ENCODE measurements around the gene ZNF688. TPM values are rescaled to one million over a fixed set of nuclear protein-coding genes. Genes with fewer than 3 reads are reported as not detected.

The ZNF688 gene
- total and polyA plus RNA-seq, 2 experiments from 2014 or later: 9.8 to 21.0 TPM

DNA sequence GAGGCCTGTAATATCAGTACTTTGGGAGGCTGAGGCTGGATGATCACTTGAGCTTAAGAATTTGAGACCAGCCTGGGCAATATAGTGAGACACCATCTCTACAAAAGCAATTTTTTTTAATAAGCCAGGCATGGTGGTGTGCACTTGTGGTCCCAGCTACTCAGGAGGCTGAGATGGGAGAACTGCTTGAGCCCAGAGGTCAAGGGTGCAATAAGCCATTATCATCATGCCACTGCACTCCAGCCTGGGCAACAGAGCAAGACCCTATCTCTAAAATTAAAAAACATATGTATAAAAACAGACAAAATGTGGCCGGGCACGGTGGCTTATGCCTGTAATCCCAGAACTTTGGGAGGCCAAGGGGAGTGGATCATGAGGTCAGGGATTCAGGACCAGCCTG, 17.1 kb upstream of the ZNF688 start:
- no peak overlapping the region for H3K4me2 ChIP-seq
- no peak overlapping the region for H3K4me3 ChIP-seq
- no peaks in the 10 kb centered on the region for H3K27me3 ChIP-seq
- 100% methylated on average over 2 of the region's 2 CpGs for WGBS (ENCODE audit: low lambda C conversion rate, missing lambda C conversion rate)
- no peaks in the 10 kb centered on the region for H3K36me3 ChIP-seq (replicated peaks; ENCODE audit: insufficient read depth, low read depth)
- peaks cover 16% of the 10 kb centered on the region for H3K79me2 ChIP-seq
- no peaks in the 10 kb centered on the region for H3K9me2 ChIP-seq (replicated peaks; ENCODE audit: insufficient read depth)
- H3K9me3 ChIP-seq (ENCODE audit: low read depth): no peaks in the 10 kb centered on the region
- no peak for DNase-seq (ENCODE audit: low spot score)
- H3K4me1 ChIP-seq (ENCODE audit: insufficient read depth): peaks cover 7% of the 10 kb centered on the region
- no peaks in the 10 kb centered on the region for H4K20me1 ChIP-seq (ENCODE audit: insufficient read depth, poor library complexity, severe bottlenecking)
- TF ChIP-seq, protein P1, sequence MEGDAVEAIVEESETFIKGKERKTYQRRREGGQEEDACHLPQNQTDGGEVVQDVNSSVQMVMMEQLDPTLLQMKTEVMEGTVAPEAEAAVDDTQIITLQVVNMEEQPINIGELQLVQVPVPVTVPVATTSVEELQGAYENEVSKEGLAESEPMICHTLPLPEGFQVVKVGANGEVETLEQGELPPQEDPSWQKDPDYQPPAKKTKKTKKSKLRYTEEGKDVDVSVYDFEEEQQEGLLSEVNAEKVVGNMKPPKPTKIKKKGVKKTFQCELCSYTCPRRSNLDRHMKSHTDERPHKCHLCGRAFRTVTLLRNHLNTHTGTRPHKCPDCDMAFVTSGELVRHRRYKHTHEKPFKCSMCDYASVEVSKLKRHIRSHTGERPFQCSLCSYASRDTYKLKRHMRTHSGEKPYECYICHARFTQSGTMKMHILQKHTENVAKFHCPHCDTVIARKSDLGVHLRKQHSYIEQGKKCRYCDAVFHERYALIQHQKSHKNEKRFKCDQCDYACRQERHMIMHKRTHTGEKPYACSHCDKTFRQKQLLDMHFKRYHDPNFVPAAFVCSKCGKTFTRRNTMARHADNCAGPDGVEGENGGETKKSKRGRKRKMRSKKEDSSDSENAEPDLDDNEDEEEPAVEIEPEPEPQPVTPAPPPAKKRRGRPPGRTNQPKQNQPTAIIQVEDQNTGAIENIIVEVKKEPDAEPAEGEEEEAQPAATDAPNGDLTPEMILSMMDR (IDR thresholded peaks at IDR 0.05; ENCODE audit: poor library complexity): no peak
- no peak for TF ChIP-seq EZH2 (IDR thresholded peaks at IDR 0.05; ENCODE audit: borderline replicate concordance)
- no peak overlapping the region for H2AFZ ChIP-seq
- no peak overlapping the region for H3K27ac ChIP-seq

DNA sequence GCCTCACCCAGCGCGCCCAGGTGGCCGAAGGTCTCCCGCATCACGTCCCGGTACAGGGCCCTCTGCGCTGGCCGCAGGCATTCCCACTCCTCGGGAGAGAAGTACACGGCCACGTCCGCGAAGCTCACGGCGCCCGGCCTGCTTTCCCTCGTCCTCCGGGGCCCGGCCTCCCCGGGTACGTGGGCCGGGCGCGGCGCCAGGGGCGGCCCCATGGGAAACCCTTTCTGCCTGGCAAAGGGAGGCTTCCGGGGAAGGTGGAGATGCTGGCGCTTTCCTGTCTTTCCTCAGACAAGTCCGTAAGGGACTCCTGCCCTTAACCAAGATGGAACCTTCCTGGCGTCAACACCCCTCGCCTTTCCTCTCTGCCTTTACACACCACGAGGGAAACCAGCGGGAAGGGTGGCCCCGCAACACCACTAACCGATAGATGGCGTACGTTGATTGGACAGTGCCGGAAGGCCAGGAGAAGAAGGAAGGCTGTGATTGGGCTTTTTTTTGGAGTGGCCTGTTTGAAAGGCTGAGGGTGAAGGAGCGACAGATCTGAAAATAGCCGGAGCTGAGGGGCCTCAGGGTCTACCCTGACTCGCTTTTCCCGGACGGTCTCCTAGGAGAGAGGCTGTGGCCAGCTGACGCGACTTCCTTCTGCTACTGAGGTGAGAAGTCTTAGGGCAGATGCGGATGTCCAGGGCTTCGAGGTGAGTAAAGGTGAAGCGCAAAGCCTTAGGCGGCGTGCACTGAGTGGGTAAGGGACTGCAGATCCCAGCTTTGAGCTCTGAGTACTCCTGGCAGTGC, 14.1 kb upstream of the ZNF688 start, which contains the start of gene ZNF785:
Gene ZNF785, minus strand, starts transcription at position 298 of the 792 bp plus-strand sequence. Its CDS starts 86 bp downstream, at position 212.
- H3K9me2 ChIP-seq (replicated peaks; ENCODE audit: insufficient read depth): no peaks in the 10 kb centered on the region
- peak; percentile 97 for DNase-seq (ENCODE audit: low spot score)
- no peaks in the 10 kb centered on the region for H3K36me3 ChIP-seq (replicated peaks; ENCODE audit: insufficient read depth, low read depth)
- H3K9me3 ChIP-seq (ENCODE audit: low read depth): no peaks in the 10 kb centered on the region
- H3K4me3 ChIP-seq: peak within 1 kb of the TSS; percentile 50
- TF ChIP-seq EZH2 (IDR thresholded peaks at IDR 0.05; ENCODE audit: borderline replicate concordance) (no peak), EZH2phosphoT487 (IDR thresholded peaks at IDR 0.05; ENCODE audit: low read depth, severe bottlenecking, unreplicated experiment) (no peak)
- TF ChIP-seq, protein P1 (IDR thresholded peaks at IDR 0.05; ENCODE audit: poor library complexity): no peak
- H3K27ac ChIP-seq: peak within 1 kb of the TSS; percentile 88
- H3K4me2 ChIP-seq: peak within 1 kb of the TSS; percentile 88
- peaks cover 7% of the 10 kb centered on the region for H3K4me1 ChIP-seq (ENCODE audit: insufficient read depth)
- H3K27me3 ChIP-seq: no peaks in the 10 kb centered on the region
- peak within 1 kb of the TSS; percentile 63 for H2AFZ ChIP-seq
- WGBS (ENCODE audit: low lambda C conversion rate, missing lambda C conversion rate): 5% methylated on average over 49 of the region's 50 CpGs
- no peaks in the 10 kb centered on the region for H4K20me1 ChIP-seq (ENCODE audit: insufficient read depth, poor library complexity, severe bottlenecking)
- H3K79me2 ChIP-seq: peaks cover 42% of the 10 kb centered on the region

DNA sequence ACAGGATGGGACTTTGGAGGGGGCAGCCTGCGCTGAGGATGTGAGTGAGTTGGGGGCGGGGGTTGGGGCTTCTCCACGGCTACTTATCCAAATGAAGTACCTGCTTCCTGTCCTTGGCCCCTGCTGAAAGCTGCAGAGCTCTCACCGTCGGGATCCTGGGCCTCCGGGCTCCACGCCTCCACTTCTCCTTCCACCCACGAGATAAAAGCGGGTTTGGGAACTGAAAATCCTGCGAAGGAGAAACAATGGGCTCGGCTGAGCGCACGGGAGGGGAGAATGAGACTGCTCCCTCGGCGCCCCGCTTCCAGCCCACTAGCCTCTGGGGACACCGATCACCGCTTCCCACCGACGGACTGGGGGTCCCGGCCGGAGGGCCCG, 13.5 kb upstream of the ZNF688 start:
- peak overlapping the region; percentile 88 for H3K27ac ChIP-seq
- H3K36me3 ChIP-seq (replicated peaks; ENCODE audit: insufficient read depth, low read depth): no peaks in the 10 kb centered on the region
- TF ChIP-seq, protein P1 (IDR thresholded peaks at IDR 0.05; ENCODE audit: poor library complexity): no peak
- TF ChIP-seq EZH2 (IDR thresholded peaks at IDR 0.05; ENCODE audit: borderline replicate concordance) (no peak), EZH2phosphoT487 (IDR thresholded peaks at IDR 0.05; ENCODE audit: low read depth, severe bottlenecking, unreplicated experiment) (no peak)
- WGBS (ENCODE audit: low lambda C conversion rate, missing lambda C conversion rate): 3% methylated on average over 21 of the region's 23 CpGs
- DNase-seq (ENCODE audit: low spot score): peak; percentile 21
- H3K27me3 ChIP-seq: no peaks in the 10 kb centered on the region
- no peaks in the 10 kb centered on the region for H3K9me2 ChIP-seq (replicated peaks; ENCODE audit: insufficient read depth)
- peak overlapping the region; percentile 50 for H3K4me3 ChIP-seq
- peak overlapping the region; percentile 88 for H3K4me2 ChIP-seq
- H3K9me3 ChIP-seq (ENCODE audit: low read depth): no peaks in the 10 kb centered on the region
- peaks cover 44% of the 10 kb centered on the region for H3K79me2 ChIP-seq
- peaks cover 7% of the 10 kb centered on the region for H3K4me1 ChIP-seq (ENCODE audit: insufficient read depth)
- H4K20me1 ChIP-seq (ENCODE audit: insufficient read depth, poor library complexity, severe bottlenecking): no peaks in the 10 kb centered on the region
- H2AFZ ChIP-seq: peak overlapping the region; percentile 63
